GM18951 (cell line): Measurements from ENCODE around the gene UBFD1.

Source experiments
- POLR2A ChIP-seq: IDR thresholded peaks from 4 replicates; pipeline ENCODE4 v1.6.1; 2011; ENCODE audit warnings: mild to moderate bottlenecking; ENCODE audit not compliant: insufficient read length, insufficient read depth; ENCODE audit errors: extremely low read depth
- in situ Hi-C: fragments of 300-500 bp; cut with MboI; formaldehyde crosslinking; loops from one replicate; pipeline ENCODE4 v1.12.0; 2022; ENCODE audit warnings: low sequenced_read_pairs, mixed read lengths, inconsistent platforms; ENCODE audit not compliant: unreplicated experiment

UBFD1 gene

GRCh38 chr16:23518435-23518891 is 39.1 kb upstream of the UBFD1 start:
- in situ Hi-C loops = no loop called here

GRCh38 chr16:23519282-23519681 is 38.2 kb upstream of the UBFD1 start:
- in situ Hi-C loops = no loop called here
- TF ChIP-seq POLR2A = no peak

More at GRCh38 chr16:23518435-23518891, 39.1 kb upstream of the UBFD1 start:
- TF ChIP-seq POLR2A = no peak

- in situ Hi-C loops = no loop called here
Observed at GRCh38 chr16:23520500-23520899, 37.0 kb upstream of the UBFD1 start.

DNA sequence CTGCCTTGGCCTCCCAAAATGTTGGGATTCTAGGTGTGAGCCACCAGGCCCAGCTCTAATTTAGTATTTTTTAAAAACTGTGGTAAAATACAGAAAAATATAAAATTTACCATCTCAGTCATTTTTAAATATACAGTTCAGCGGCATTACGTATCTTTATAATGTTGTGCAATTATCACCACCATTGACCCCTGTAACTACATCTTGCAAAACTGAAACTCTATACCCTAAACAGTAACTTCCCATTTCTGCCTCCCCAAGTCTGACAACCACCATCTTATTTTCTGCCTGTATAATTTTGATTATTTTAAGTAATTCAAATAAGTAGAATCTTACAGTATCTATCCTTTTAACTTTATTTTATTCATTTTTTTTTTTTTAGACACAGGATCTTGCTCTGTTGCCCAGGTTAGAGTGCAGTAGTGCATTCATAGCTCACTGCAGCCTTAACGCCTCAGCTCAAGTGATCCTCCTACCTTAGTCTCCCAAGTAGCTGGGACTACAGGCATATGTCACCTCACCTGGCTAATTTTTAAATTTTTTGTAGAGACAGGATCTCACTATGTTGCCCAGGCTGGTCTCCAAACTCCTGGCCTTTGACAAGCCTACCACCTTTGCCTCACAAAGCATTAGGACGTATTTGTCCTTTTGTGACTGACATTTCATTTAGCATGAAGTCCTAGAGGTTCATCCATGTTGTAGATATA is 36.3 kb upstream of the UBFD1 start:
- no peak for TF ChIP-seq POLR2A
- in situ Hi-C loops = no loop called here

More at GRCh38 chr16:23520500-23520899, 37.0 kb upstream of the UBFD1 start:
- no peak for TF ChIP-seq POLR2A

- no peak for TF ChIP-seq POLR2A
- in situ Hi-C loops = no loop called here
Observed at GRCh38 chr16:23521965-23522364, 35.6 kb upstream of the UBFD1 start.

DNA sequence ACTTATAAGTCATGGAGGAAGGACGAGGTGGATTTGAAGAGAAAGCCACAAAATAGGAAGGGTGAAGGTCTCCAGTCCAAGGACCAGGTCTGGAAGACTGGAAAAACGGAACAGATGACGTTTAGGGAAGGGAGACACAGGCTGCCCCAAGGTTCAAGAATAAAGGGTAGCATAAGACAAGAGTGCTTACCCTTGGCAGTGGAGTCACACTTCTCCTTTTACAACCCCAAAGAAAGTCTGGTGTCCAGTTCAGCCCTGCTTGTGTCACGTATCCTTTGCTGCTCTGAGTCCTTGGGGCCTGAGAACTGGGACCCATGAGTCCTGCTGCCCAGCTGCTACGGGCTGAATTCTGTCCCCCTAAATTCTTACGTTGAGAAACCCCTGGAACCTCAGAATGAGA is 34.2 kb upstream of the UBFD1 start:
- in situ Hi-C loops = no loop called here
- no peak for TF ChIP-seq POLR2A

- TF ChIP-seq POLR2A = no peak
- in situ Hi-C loops = no loop called here
Observed at GRCh38 chr16:23523876-23524385, 33.6 kb upstream of the UBFD1 start.

- TF ChIP-seq POLR2A = no peak
- in situ Hi-C loops = no loop called here
Observed at GRCh38 chr16:23524886-23525285, 32.6 kb upstream of the UBFD1 start.

- in situ Hi-C loops = no loop called here
- no peak for TF ChIP-seq POLR2A
Observed at GRCh38 chr16:23527961-23528643, 29.4 kb upstream of the UBFD1 start.

DNA sequence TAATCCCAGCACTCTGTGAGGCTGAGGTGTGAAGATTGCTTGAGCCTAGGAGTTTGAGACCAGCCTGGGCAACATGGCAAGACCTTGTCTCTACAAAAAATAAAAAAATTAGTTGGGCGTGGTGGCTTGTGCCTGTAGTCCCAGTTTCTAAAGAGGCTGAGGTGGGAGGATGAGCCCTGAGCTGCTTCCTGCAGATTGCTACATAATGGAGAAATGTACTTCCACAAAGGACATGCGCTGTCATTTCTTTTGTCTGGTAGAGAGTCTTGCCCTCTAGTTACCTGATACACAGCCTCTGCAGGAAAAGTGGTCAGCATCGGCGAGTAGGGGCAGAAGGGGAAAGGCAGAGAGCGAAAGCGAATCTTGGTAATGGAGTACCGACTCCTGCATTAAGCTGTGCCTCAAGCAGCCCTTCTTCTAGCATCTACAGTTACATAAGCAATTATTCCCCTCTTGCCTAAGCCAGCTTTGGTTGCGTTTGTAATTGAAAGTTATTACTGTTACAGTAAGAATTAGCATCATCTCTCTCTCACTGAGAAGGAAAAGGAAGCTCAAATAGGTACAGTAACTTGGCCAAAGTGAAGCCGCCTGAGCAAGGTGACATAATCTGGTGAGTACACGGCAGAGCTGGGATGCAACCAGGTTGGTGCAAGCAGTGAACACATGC is 28.8 kb upstream of the UBFD1 start:
- no peak for TF ChIP-seq POLR2A
- in situ Hi-C loops = no loop called here

- no peak for TF ChIP-seq POLR2A
- in situ Hi-C loops = no loop called here
Observed at GRCh38 chr16:23530062-23530461, 27.5 kb upstream of the UBFD1 start.

GRCh38 chr16:23532448-23532847 is 25.1 kb upstream of the UBFD1 start:
- in situ Hi-C loops = no loop called here
- no peak for TF ChIP-seq POLR2A
